22Rv1 (cell line): Measurements from ENCODE around the gene MRPL46.

ENCODE experiments used
- CTCF ChIP-seq: fragments of 450-650 bp; IDR thresholded peaks from 2 replicates; pipeline ENCODE4 v1.5.1; 2017; ENCODE audit warnings: mild to moderate bottlenecking
- ZFX ChIP-seq: fragments of 450-650 bp; IDR thresholded peaks from 2 replicates; pipeline ENCODE4 v1.6.1; 2017; ENCODE audit warnings: antibody characterized with exemption, borderline replicate concordance

GRCh38 chr15:88513195-88513594 lies 46.0 kb upstream of the MRPL46 start:
- TF ChIP-seq CTCF (no peak), ZFX (no peak)
